Limb (tissue), 2 donors: Measurements from ENCODE around the gene PLEKHG4.

ENCODE experiments used
- DNase-seq, 2 donors: peaks; one replicate each; pipeline ENCODE4 v3.0.0-alpha.2; 2016; ENCODE audit errors: extremely low spot score in 2 of 2

The PLEKHG4 gene

GRCh38 chr16:67279296-67280089 lies at the start of gene PLEKHG4:
Gene PLEKHG4, plus strand, starts transcription at chr16:67279532. Its CDS starts 513 bp downstream, at chr16:67280045.
- DNase-seq, result peak; percentile 61 to 79

- no peak for DNase-seq
Measured at GRCh38 chr16:67229906-67230808, 49.2 kb upstream of the PLEKHG4 start.

DNA sequence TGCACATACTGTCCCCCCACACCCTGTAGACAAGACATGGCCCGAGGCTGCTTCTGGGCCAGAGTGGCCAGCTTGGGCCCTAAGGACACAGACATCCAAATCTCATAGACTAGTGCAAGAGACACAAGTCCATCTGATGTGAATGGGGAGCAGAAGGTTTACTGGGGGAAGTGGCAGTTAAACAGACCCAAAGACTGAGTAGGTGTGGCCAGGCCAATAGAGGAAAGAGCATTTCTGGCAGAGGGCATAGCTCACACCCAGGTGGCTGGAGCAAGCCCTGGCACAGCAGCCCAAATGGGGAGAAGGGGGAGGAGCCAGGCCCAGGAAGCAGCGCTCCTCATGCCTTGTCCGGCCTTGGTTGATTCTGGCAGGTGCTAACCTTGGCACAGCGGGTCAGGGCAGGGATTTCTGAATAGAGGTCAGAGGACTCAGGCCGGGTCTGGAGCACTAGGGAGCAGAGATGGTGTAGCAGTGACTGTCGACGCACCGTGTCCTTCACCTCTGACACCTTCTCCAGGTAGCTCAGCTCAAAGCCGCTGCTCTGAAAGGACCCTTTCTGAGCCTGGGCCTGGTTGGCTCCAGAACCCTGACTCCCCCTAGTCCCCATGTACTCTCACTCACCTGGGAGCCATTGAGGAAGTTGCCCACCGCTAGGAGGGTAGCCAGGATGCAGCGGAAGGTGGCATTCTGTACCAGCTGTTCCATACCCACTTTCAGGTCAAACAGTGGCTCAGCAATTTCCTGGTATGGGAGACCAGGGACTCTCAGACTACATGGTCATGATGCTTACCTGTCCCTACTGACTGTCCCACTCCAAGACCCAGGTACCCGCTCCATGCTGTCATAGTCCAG lies 48.3 kb upstream of the PLEKHG4 start:
- no peak for DNase-seq

GRCh38 chr16:67233596-67233995 lies 45.7 kb upstream of the PLEKHG4 start:
- no peak for DNase-seq

DNA sequence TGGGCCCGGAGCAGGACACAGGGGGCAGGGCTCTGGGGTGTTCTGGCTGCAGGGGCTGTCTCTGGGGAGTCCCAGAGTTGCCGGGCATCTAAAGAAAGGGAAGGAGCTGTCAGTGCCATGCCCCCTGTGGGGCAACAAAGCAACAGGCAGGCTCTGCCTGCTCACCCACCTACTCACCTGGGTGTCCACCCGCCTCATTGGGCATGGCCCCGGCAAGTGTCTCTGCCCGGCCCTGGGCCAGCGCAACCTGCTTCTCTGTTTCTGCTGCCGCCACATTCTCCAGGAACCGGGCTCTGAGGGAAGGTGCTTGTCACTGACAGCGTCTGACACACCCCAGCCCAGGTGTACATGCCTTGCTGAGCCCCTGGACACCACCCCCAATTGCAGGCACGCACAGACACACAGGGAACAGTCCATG lies 45.1 kb upstream of the PLEKHG4 start:
- DNase-seq, result no peak

GRCh38 chr16:67235816-67236562 lies 43.3 kb upstream of the PLEKHG4 start:
- DNase-seq, result no peak

DNA sequence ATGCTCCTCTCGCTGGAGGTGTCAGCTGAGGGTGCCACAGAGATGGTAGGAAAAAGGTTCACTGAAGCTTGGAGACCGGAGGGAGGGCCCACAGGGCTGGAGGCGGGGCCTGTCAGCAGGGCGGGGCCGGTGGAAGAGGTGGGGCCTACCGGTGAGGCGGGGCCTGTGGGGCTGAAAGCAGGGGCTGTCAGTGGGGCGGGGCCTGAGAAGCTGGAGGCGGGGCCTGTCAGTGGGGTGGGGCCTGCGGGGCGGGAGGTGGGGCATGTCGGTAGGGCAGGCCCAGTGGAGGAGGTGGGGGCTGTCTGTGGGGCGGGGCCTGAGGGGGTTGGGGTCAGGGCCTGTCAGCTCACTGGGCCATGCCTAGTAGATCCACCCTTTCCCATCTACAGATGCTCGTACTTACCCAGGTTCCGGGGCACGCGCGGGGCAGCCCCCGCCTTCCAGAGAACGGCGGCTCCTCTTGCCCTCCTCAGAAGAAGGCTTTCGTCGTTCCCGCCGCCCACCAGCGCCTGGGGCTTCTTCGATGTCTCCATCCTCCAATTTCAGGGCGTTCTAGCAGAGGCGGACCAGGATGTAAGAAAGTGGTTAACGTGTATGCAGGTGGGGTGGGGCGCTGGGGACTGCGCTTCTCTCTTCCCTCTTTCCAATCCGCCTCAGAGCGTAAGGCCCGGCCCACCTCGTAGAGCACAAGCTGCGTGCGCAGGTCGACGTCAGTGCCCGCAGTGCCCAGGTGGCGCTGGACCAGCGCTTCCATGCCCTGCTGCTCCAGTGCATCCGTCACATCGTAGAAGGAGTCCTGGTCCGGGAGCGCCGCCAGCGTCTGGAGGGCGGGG lies 42.6 kb upstream of the PLEKHG4 start:
- peak in 1 of 2 donors; percentile 64 for DNase-seq

DNA sequence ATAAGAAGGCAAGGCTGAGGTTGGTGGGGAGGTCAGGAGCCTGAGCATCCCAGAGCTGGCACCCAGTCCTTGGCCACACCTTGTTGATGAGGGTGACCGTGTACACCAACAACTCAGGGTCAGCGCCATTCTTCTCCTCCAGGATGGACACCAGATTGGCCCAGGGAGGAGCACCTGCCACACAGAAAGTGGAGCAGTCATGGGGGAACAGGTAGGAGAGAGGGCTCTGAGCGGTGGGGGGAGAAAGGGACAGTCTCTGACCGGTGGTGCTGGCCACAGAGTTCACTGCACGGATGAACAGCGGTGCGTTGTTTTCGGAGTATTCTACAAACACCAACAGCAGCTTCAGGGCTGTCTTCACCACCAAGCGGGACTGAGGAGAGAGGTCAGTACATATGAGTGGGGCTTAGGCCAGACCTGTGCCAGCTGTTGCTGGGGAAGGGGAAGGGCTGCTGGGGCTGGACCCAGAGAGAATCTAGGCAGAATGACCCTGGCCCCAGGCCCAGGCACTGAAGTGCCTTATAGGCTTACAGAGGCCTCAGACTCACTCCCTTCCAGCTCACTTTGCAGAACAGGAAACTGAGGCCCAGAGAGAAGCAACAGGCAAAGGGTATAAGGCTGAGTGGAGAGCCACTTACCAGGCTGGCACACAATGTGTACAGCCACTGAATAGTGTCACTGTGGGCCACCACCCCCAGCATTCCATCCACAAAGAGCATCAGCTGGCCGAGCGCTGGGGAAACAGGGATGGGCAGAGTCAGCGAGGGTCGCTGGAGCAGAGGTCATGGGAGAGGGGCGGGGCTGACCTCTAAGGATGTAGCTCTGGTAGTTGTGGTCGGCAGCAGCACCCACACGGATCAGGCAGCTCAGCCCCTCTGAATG lies 41.7 kb upstream of the PLEKHG4 start:
- no peak for DNase-seq

- no peak for DNase-seq
Measured at GRCh38 chr16:67238278-67238575, 41.1 kb upstream of the PLEKHG4 start.

DNA sequence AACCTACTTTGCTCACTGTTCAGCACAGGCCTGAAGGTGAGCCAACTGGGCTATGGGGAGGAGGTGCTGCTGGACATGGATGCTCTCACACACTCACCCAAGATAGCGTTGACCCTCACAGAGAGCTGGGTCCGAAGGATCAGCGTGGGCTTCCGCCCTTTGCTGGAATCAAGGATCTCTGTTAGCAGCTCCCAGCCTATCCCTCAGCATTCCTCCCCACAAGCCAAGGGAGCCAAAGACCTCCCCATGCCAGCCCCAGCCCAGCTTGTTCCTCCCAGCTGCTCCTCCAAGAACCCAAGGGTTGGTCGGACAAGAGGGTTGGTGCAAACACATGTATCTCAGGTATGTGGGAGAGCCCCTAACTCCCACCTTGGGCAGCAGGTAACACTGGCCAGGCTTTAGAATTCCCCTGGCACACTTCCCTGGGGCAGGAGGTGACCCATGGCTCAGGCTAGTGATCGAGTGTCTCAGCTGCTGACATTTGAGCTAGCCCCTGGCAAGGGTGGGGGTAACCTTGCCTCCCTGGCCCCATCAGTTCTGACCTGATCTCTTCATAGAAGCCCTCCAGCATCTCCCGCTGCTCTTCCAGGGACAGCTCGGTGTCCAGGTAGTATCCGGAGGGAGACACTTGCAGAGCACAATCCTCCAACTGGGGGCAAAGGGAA lies 40.4 kb upstream of the PLEKHG4 start:
- DNase-seq, result no peak

- DNase-seq, result no peak
Measured at GRCh38 chr16:67240506-67240905, 38.8 kb upstream of the PLEKHG4 start.

DNA sequence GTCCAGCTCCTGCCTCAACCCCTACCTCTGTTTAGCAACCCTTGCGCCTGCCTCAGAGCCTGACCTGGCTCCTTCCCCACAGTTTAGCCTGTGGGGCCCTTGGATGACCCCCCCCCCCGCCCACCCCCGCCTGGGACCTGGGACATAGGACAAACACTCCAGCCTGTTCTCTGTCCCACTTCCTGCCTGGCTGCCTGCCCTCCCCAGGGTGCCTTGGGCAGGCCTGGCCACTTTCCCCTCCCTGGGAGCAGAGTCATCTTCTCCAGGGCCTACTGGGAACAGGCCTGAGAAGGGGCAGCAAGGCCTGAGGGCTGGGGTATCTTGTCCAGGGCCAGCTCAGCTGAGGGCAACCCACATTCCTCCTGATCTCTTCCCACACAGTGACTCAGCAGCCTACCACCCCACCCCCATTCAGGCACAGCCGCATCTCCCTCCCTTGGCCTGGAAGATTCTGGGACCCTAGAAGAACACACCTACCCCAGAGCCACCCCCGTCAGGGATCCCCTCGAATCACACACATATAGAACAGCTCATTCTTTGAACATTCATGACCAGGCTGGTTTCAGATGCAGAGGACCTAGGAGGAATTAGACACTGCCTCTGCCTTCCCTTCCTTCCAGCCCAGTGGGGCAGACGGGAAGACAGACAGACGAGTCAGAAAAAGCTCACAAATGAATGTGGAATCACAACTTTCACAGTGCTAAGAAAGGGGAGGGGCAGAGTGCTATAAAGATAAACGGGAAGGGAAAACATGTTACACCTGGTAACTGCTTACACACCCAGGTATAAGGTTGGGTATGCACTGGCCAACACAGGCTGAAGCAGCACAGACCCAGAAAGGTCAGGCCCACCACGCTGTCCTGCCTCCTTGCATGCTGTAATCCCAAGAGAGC lies 38.1 kb upstream of the PLEKHG4 start:
- DNase-seq, result no peak

GRCh38 chr16:67242138-67242730 lies 37.1 kb upstream of the PLEKHG4 start:
- no peak for DNase-seq

DNA sequence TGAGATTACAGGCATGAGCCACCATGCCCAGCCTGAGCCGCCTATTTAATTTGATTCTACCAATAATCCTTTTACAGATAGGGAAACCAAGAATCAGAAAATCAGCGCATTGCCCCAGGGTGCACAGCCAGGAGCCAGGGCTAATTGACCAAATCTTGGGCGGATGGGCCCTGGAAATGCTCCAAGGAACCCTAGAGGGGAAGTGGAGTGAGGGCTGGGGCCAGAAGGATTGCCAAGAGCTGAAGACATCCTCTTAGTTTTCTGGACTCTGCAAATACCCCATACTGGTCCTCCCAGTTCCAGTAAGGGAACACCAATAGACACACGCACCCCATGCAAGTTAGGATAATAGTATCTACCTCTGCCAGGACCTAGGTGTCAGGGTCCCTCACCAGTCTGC lies 35.9 kb upstream of the PLEKHG4 start:
- no peak for DNase-seq

DNA sequence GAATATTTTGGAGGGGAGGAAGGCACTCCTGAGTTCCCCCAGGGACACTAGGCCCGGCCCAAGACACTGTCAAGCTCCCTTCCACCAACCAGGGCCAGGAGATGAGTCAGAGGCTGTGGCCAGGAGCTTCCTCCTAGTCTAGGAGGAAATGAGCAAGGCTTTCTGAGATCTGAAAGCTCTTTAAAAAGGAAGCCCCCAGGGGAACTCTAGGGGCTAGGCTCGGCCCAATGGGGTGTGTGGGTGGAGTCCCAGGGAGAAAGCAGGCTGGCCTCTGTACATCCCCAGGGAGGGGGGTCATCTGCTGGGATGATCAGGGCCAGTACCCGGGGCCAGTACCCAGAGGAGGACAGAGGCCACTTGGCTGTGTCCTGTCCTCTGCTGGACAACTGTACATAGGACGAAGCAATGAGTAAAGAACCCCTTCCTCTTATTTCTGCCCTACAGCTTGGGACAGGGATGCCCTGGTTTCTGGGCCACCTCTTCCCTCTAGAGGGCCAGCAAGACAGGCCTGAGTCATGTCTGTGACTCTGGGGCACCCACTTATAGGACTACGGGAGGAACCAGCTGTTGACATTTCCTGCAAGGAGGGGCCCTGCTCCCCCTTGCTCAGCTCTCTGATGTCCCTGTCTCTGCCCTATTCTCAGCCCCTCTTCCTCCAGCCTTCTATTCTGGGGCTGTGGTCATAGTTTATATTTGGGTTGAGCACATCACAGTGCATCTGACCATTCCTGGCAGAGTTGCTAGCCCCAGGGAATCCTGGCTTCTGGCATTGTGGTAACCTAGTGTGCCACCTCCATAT lies 34.7 kb upstream of the PLEKHG4 start:
- DNase-seq, result peak in 1 of 2 donors; percentile 26

DNA sequence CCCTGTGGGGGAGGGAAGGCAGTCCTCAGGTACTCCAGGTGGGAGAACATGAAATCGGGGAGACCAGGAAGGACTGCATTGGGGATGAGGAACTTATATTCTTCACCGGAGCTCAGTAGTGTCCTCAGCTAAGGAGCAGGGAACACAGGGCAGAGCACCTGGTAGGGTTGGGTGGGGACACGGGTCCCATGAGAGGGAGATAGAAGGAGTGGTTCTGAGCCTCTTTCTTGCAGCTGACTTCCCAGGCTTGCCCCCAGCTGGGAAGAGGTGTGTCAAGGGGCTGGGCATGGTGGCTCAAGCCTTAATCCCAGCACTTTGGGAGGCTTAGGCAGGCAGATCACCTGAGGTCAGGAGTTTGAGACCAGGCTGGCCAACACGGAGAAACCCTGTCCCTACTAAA lies 34.1 kb upstream of the PLEKHG4 start:
- DNase-seq, result no peak
